HepG2 (cell line): ENCODE measurements around the gene SRRM2. TPM values are rescaled to one million over a fixed set of nuclear protein-coding genes. Genes with fewer than 3 reads are reported as not detected.

Experiments used
- AGO2 ChIP-seq: fragments of 200-400 bp; formaldehyde crosslinking; optimal IDR thresholded peaks from 2 replicates; pipeline ENCODE3; 2017; ENCODE audit warnings: mild to moderate bottlenecking, low read depth, low read length, moderate library complexity
- ATF1 ChIP-seq: IDR thresholded peaks from 2 replicates; pipeline ENCODE4 v1.6.1; 2016; ENCODE audit warnings: mild to moderate bottlenecking, control low read depth
- DR1 ChIP-seq: sonication (generic); formaldehyde crosslinking; IDR thresholded peaks from 2 replicates; pipeline ENCODE4 v1.8.0; 2021; ENCODE audit warnings: mild to moderate bottlenecking, missing genetic modification reagents, inconsistent platforms
- ETS1 ChIP-seq: sonication (generic); formaldehyde crosslinking; IDR thresholded peaks from 2 replicates; pipeline ENCODE4 v1.4.0; 2020; ENCODE audit warnings: missing genetic modification reagents
- HOXA3 ChIP-seq: sonication (generic); formaldehyde crosslinking; IDR thresholded peaks from 2 replicates; pipeline ENCODE4 v1.5.0; 2020; ENCODE audit warnings: missing genetic modification reagents
- MTA1 ChIP-seq: sonication (generic); formaldehyde crosslinking; IDR thresholded peaks from 2 replicates; pipeline ENCODE4 v1.4.0; 2020; ENCODE audit warnings: missing genetic modification reagents, mild to moderate bottlenecking, borderline replicate concordance
- MTF2 ChIP-seq: sonication (generic); formaldehyde crosslinking; IDR thresholded peaks from 2 replicates; pipeline ENCODE4 v1.5.0; 2020; ENCODE audit warnings: missing genetic modification reagents, borderline replicate concordance
- NAIF1 ChIP-seq: sonication (generic); formaldehyde crosslinking; IDR thresholded peaks from 2 replicates; pipeline ENCODE4 v1.5.0; 2020; ENCODE audit warnings: mild to moderate bottlenecking, missing genetic modification reagents, borderline replicate concordance
- NFE2 ChIP-seq: sonication (generic); formaldehyde crosslinking; IDR thresholded peaks from 2 replicates; pipeline ENCODE4 v1.4.0; 2020; ENCODE audit warnings: missing genetic modification reagents
- POLR2AphosphoS5 ChIP-seq: IDR thresholded peaks from 2 replicates; pipeline ENCODE4 v1.6.1; 2012; ENCODE audit warnings: low read depth, low read length
- RBFOX2 ChIP-seq: fragments of 200-400 bp; formaldehyde crosslinking; IDR thresholded peaks from 2 replicates; pipeline ENCODE4 v1.6.1; 2017; ENCODE audit warnings: low read depth, mild to moderate bottlenecking, low read length
- RBM22 ChIP-seq: fragments of 200-400 bp; formaldehyde crosslinking; optimal IDR thresholded peaks from 2 replicates; pipeline ENCODE3; 2017; ENCODE audit warnings: mild to moderate bottlenecking, low read length, moderate library complexity
- RORA ChIP-seq: sonication (generic); formaldehyde crosslinking; IDR thresholded peaks from 2 replicates; pipeline ENCODE4 v1.5.0; 2020; ENCODE audit warnings: mild to moderate bottlenecking, missing genetic modification reagents, moderate library complexity
- SIN3A ChIP-seq: IDR thresholded peaks from 2 replicates; pipeline ENCODE4 v1.6.1; 2011; ENCODE audit warnings: low read depth, mild to moderate bottlenecking, control low read depth, low read length, borderline replicate concordance
- TAF1 ChIP-seq: sonication (generic); formaldehyde crosslinking; IDR thresholded peaks from 2 replicates; pipeline ENCODE4 v1.4.0; 2020; ENCODE audit warnings: missing genetic modification reagents
- TBX2 ChIP-seq: sonication (generic); formaldehyde crosslinking; IDR thresholded peaks from 2 replicates; pipeline ENCODE4 v1.5.0; 2020; ENCODE audit warnings: missing genetic modification reagents, mild to moderate bottlenecking, borderline replicate concordance
- TCF12 ChIP-seq, 2 experiments: fragments of 450-650 bp in 1 of 2; sonication (generic) in 1 of 2; formaldehyde crosslinking in 1 of 2; IDR thresholded peaks; 2 replicates each; pipeline versions ENCODE4 v1.6.1 to v1.8.0; 2017 to 2022; ENCODE audit warnings: antibody characterized with exemption in 1 of 2, mild to moderate bottlenecking in 1 of 2, missing genetic modification reagents in 1 of 2, moderate library complexity in 1 of 2
- ZBTB49 ChIP-seq: sonication (generic); formaldehyde crosslinking; IDR thresholded peaks from 2 replicates; pipeline ENCODE4 v1.4.0; 2020; ENCODE audit warnings: missing genetic modification reagents, borderline replicate concordance
- ZNF180 ChIP-seq: sonication (generic); formaldehyde crosslinking; IDR thresholded peaks from 2 replicates; pipeline ENCODE4 v1.4.0; 2020; ENCODE audit warnings: low read depth, missing genetic modification reagents, borderline replicate concordance
- ZNF317 ChIP-seq: sonication (generic); formaldehyde crosslinking; IDR thresholded peaks from 2 replicates; pipeline ENCODE4 v1.5.0; 2020; ENCODE audit warnings: mild to moderate bottlenecking, missing genetic modification reagents
- ZNF512 ChIP-seq: sonication (generic); formaldehyde crosslinking; IDR thresholded peaks from 2 replicates; pipeline ENCODE4 v1.4.0; 2020; ENCODE audit warnings: mild to moderate bottlenecking, missing genetic modification reagents
- ZNF564 ChIP-seq: sonication (generic); formaldehyde crosslinking; IDR thresholded peaks from 2 replicates; pipeline ENCODE4 v1.8.1; 2023; ENCODE audit warnings: mild to moderate bottlenecking, missing genetic modification reagents
- ZNF580 ChIP-seq: IDR thresholded peaks from 2 replicates; pipeline ENCODE4 v1.6.1; 2016; ENCODE audit warnings: low read depth, borderline replicate concordance
- ZNF839 ChIP-seq: sonication (generic); formaldehyde crosslinking; IDR thresholded peaks from 2 replicates; pipeline ENCODE4 v1.4.0; 2020; ENCODE audit warnings: missing genetic modification reagents, mild to moderate bottlenecking, borderline replicate concordance
- polyA plus RNA-seq, 8 experiments: library from polyadenylated mRNA; depleted of rRNA in 3 of 8; stranded (reverse) in 7 of 8; unstranded in 1 of 8; fragments of >200 nt; fragmentation: Illumina TruSeq in 4 of 8; extraction: Trizol in 4 of 8; gene quantifications; 2 replicates each; pipeline versions ENCODE4 v1.2.1 to v1.2.3, GENCODE V29; 2011 to 2016; ENCODE audit warnings: low read depth in 4 of 8, missing spikeins in 1 of 8, mixed read lengths in 1 of 8; ENCODE audit not compliant: insufficient read depth in 1 of 8
- total RNA-seq, 5 experiments: library from RNA; depleted of rRNA; stranded (reverse); fragments of >200 nt; fragmentation: Illumina TruSeq; extraction: Trizol; gene quantifications; 2 replicates each; pipeline ENCODE4 v1.2.3, GENCODE V29; 2016; ENCODE audit warnings: low read depth in 1 of 5

The SRRM2 gene
- total and polyA plus RNA-seq, 2 of the 13 experiments (the other 11 are each of a cell fraction or from before 2014, with no cell fraction given), result 50.4 to 112 TPM

- TF ChIP-seq ZBTB49 (CRISPR knock-in tag) (no peak), ETS1 (CRISPR knock-in tag) (no peak), SIN3A (no peak), MTA1 (CRISPR knock-in tag) (no peak), MTF2 (CRISPR knock-in tag) (no peak), ATF1 (CRISPR knock-in tag) (no peak), ZNF580 (CRISPR knock-in tag) (no peak), ZNF317 (CRISPR knock-in tag) (no peak), RORA (CRISPR knock-in tag) (no peak), ZNF564 (CRISPR knock-in tag) (no peak), AGO2 (peak; percentile 92), DR1 (CRISPR knock-in tag) (no peak), NAIF1 (CRISPR knock-in tag) (no peak), ZNF180 (no peak), HOXA3 (no peak), ZNF512 (no peak), RBM22 (peak; percentile 82), TBX2 (no peak), TAF1 (CRISPR knock-in tag) (no peak), POLR2AphosphoS5 (0 out of 2 replicates have a peak, but pooled peaks have one; percentile 16), NFE2 (CRISPR knock-in tag) (no peak), RBFOX2 (peak; percentile 61), TCF12 (IDR thresholded peaks at IDR 0.05) (no peak), TCF12 (CRISPR knock-in tag; IDR thresholded peaks at IDR 0.05) (no peak), ZNF839 (CRISPR knock-in tag) (no peak)
These were observed 13.3 kb downstream of the SRRM2 start (continued) for GRCh38 chr16:2765462-2766404.
